GM18907 (cell line): ENCODE results near the gene NBEA.

Experiments
- ATAC-seq: cut with Tn5 transposase; IDR thresholded peaks from one replicate; pipeline ENCODE4 v1.9.1; 2021; ENCODE audit warnings: mild to moderate bottlenecking, moderate library complexity; ENCODE audit not compliant: unreplicated experiment

NBEA gene

GRCh38 chr13:35695448-35695770 is 753.3 kb downstream of the NBEA start:
- ATAC-seq = no peak

- no peak for ATAC-seq
Measured at GRCh38 chr13:35697186-35697730, 755.2 kb downstream of the NBEA start.

GRCh38 chr13:35698911-35699576 is 757.0 kb downstream of the NBEA start:
- no peak for ATAC-seq

GRCh38 chr13:35699825-35700510 is 757.9 kb downstream of the NBEA start:
- no peak for ATAC-seq

GRCh38 chr13:35700671-35701070 is 758.6 kb downstream of the NBEA start:
- ATAC-seq = no peak

- ATAC-seq = no peak
Measured at GRCh38 chr13:35702316-35702715, 760.2 kb downstream of the NBEA start.

GRCh38 chr13:35703061-35703460 is 761.0 kb downstream of the NBEA start:
- no peak for ATAC-seq

- ATAC-seq = no peak
Measured at GRCh38 chr13:35704331-35704730, 762.3 kb downstream of the NBEA start.

- ATAC-seq = no peak
Measured at GRCh38 chr13:35706281-35706680, 764.2 kb downstream of the NBEA start.

GRCh38 chr13:35706721-35707120 is 764.7 kb downstream of the NBEA start:
- no peak for ATAC-seq

- no peak for ATAC-seq
Measured at GRCh38 chr13:35711909-35712308, 769.8 kb downstream of the NBEA start.

- ATAC-seq = no peak
Measured at GRCh38 chr13:35712907-35713761, 771.1 kb downstream of the NBEA start.

- ATAC-seq = no peak
Measured at GRCh38 chr13:35714121-35714520, 772.1 kb downstream of the NBEA start.

- ATAC-seq = no peak
Measured at GRCh38 chr13:35714588-35715377, 772.7 kb downstream of the NBEA start.

GRCh38 chr13:35716186-35716585 is 774.1 kb downstream of the NBEA start:
- no peak for ATAC-seq

GRCh38 chr13:35716729-35717128 is 774.7 kb downstream of the NBEA start:
- no peak for ATAC-seq

GRCh38 chr13:35718084-35718483 is 776.0 kb downstream of the NBEA start:
- ATAC-seq = no peak

GRCh38 chr13:35720290-35720689 is 778.2 kb downstream of the NBEA start:
- ATAC-seq = no peak

- ATAC-seq = peak; percentile 70
Measured at GRCh38 chr13:35720690-35721554, 778.9 kb downstream of the NBEA start.
